GM18870 (cell line): ENCODE results near the gene FBXL4.

Experiments
- ATAC-seq: cut with Tn5 transposase; IDR thresholded peaks from one replicate; pipeline ENCODE4 v1.9.1; 2021; ENCODE audit warnings: moderate library complexity; ENCODE audit not compliant: unreplicated experiment

The FBXL4 gene

DNA sequence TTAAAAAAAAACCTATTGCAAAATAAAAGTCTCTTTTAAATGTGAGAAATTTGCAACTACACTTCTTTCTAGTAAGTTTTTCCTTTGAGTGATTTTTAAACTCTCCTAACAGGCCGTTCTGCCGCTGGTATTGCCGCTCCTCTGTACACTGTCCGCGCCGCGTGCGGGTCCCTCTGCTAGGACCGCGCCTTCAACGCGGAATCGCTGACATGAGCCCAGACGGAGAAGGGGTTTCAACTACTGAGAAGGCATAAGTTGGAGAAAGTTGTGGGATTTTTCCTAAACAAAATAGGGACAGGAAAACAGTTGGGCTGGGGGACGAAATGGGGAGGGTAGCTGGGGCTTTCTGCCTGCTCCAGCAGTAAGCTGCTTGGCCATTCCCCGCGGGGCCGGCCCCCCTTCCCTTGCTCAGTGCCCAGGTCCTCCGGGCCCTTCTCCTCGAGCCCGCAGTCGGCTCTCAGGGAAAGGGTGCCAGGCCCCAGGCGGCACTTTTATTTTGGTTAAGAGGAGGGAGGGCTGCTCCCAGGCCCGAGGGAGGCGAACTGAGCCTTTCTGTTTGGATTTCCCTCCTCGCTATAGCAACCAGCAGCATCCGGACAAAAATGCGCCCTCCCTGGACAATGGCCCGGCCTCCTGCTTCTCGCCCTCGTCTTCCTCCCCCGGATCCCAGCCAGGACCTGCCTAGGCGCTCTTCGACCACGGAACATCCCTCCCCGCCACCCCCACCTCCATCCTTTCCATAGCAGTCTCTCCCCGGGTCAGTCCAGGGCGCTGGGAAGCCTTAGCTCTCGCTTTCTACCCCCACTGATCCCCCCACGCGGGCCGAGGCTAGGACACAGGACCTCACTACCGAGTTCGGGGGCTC, 120.2 kb downstream of the FBXL4 start:
- no peak for ATAC-seq

DNA sequence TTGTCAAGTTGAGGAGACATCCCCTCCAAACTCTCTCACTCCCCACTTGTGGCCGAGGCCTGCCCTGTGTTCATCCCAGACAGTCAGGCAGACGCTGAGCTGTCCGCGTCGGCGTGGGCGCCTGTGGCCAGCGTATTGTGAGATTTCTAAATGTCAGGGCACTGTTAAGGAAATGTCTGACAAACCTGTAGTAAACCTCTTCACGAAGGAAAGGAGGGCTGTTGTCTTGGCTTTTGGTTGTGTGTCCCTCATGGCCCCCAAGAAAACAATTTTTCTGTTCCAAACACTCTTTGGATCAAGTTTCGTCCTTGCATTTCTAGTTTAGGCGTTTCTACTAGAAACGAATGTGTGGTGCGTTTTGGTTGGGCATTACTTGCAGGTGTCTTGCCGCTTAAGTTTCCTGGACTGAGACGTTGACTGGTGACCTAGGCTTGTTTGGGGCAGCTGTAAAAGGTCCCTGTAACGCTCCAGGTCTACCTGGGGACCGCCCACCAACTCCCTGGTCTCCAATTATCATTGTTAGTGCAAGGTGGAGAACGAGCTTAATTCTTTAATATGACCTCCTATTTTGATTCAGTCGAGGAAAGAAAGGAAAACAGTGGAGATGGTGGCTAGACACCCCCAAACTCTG, 122.0 kb downstream of the FBXL4 start:
- no peak for ATAC-seq

DNA sequence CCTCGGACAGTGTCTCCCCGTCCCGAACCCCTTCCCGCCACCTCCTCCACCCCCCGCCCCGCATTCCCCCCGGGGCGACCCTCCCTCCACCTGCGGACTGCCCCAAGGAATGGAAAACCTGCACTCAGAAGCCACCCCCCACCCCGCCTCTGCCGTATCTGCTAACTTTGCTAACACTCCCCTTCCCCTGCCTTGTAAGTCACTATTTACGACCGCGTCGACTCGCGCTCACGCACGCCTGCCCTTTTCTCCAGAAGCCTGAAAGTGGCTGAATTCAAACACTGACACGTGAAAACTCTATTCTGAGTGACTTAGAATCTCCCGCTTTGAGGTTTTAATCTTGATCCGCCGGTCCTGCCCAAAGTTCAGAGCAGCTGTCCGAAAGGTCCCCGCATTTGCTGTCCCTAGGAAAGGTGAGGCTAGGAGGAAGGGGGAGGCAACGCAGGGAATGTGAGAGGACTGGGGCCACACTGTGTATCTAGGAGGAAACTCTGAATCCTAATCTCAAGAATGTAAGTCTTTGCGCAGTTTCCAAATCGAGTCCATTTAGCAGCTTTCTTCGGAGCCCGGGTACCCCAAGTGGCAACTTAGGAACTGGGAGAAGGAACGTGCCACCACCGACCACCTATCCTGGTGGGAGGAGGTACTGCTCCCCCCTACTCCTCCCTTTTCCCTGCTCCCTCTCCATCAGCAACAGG, 122.7 kb downstream of the FBXL4 start:
- ATAC-seq, result no peak

DNA sequence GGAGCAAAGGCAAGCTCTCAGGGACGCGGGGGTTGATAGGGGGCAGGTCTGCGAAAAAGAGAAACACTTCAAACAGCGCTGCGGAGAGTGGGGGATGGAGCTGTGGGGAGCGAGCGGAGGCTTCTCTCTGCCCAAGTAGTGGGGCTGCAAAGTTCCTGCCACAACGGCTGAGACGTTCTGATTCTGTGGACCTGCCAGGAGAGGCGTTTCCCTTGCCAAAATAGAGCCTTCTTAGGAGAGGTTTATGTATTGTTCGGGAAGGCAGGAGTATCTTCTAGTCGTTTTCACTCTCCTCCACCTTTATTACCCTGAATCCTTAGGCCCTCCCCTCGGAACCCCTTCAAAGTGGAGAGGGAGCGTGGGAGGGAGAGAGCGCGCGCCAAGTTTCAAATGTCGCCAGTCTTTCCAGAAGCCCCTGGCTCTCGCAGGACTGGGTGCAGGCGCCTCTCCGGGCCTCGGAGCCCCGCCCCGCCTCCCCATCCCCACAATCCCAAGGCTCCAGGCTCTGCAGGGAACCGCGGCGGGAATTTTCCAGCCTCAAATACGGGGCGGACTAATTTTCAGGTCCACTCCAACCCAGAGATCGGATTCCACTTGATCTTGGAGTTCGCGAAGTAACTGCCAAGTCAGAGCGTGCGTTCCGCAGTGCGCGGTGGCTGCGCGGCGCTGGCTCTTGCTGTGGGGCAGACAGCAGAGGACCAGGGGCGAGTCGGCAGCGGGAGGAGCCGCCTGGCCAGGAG, 123.4 kb downstream of the FBXL4 start:
- ATAC-seq, result no peak

DNA sequence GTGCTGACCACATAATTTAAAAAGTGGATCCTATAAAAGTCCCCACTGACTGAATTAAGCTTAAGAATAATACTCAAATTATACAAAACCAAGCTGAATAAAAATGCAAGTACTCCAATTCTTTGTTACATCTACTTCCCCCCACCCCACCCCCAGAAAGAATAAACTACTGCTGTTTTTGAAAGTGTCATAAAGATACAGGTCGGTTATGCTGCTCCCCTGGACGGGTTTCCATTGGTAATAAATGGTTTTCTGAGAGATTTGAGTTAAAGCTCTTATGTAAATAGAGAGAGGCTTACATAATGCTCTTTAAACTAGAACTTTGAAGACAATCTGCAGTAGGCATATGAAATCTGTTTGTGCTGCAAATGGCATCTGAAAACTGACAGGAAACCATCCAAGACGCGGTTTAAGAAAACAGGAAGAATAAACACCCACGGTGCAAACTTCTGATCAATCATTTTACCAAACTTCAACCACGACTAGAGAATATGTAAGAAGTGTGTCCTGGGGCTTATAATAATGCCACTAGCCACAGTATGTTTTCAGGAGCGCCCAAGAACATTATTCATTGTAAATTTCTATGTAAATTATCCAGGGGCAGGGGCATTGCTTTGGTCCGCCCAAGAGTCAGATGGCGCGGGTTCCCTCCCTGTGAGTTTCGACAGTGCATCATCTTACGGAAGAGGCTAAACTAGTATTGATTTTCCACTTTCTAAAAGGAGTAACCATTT, 124.2 kb downstream of the FBXL4 start:
- ATAC-seq, result no peak

DNA sequence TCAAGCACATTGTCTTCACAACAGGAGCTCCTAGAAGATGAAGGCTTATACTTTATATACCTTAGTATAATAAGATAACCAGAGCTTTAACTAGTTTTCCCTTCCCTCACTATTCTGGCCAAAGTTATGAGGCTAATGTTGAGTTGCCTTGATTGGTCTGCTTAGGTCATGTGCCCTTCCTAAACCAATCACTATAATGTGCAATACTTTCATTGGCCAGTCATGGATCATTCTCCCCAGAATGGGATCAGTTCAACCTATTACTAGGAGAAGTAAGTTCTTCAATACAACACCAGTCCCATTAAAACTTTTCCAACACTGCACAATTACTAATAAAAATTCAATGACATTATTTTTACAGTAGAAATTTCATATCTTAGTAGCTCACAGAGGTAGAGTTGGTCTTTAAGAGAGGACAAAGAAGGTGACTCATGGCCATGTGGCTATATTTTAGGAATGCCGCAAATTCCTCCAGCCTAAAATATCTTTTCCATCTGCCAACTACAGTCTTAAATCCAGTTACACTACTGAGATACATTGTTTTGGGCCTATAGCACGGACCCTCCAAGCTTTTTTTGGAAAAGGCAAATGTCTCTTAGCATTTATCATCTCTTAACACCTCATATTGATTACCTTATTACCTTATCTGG, 125.9 kb downstream of the FBXL4 start:
- no peak for ATAC-seq
